Measurements from ENCODE around the gene TFPT. TPM values are rescaled to one million over a fixed set of nuclear protein-coding genes. Genes with fewer than 3 reads are reported as not detected.

Gene TFPT
- total and polyA plus RNA-seq, 2 of the 13 experiments (the other 11 are each of a cell fraction or from before 2014, with no cell fraction given): 8.4 to 10.7 TPM

DNA sequence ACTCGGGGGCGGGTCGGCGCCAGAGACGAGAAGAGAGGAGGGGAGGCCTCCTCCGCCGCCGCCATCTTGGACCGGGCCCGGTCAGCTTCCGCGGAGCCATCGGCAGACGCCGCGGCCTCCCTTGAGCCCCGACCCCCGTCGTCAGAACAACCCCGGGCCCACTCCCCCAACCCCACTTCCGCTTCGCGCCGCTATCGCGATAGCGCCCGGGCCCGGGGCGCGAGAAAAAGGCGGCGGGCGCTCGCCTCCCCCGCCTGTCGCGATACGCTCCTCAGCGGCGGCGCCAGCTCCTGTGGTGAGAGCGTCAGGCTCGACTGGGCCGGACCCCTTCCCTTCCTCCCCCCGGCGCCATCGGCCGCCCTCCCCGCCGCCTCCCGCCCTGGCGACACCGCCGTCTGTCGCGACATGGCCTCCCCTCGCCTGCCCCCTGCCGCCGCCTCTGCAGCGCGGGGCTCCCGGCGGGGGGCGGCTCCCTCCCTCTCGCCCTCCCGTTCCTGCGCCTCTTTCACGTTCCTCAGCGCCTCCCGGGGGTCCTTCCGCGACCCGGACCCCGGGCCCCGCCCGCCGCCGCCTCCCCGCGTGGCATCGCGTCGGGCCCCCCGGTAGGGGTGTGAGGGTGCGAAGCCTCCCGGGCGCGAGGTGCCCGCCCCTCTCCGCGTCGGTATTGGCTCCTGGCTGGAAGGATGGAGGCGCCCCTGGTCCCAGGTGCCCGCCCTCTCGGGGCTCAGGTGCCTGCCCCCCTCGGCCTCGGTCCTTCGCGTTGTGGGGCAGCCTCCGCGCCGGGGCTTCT lies 22.4 kb upstream of the TFPT start, which contains the start of gene CNOT3 (continued):
- TF ChIP-seq, protein P1, sequence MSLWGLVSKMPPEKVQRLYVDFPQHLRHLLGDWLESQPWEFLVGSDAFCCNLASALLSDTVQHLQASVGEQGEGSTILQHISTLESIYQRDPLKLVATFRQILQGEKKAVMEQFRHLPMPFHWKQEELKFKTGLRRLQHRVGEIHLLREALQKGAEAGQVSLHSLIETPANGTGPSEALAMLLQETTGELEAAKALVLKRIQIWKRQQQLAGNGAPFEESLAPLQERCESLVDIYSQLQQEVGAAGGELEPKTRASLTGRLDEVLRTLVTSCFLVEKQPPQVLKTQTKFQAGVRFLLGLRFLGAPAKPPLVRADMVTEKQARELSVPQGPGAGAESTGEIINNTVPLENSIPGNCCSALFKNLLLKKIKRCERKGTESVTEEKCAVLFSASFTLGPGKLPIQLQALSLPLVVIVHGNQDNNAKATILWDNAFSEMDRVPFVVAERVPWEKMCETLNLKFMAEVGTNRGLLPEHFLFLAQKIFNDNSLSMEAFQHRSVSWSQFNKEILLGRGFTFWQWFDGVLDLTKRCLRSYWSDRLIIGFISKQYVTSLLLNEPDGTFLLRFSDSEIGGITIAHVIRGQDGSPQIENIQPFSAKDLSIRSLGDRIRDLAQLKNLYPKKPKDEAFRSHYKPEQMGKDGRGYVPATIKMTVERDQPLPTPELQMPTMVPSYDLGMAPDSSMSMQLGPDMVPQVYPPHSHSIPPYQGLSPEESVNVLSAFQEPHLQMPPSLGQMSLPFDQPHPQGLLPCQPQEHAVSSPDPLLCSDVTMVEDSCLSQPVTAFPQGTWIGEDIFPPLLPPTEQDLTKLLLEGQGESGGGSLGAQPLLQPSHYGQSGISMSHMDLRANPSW (CRISPR knock-in tag; IDR thresholded peaks at IDR 0.05; ENCODE audit: borderline replicate concordance): no peak
- TF ChIP-seq ZNF549 (CRISPR knock-in tag; IDR thresholded peaks at IDR 0.05): no peak
- peak; percentile 57; the same call in 1 of the 2 replicates for TF ChIP-seq RFXAP (CRISPR knock-in tag; IDR thresholded peaks at IDR 0.05; ENCODE audit: borderline replicate concordance)
- no peak for TF ChIP-seq HOXA7 (CRISPR knock-in tag; IDR thresholded peaks at IDR 0.05)
- TF ChIP-seq ZNF746 (CRISPR knock-in tag; IDR thresholded peaks at IDR 0.05): no peak; the same call in 1 of the 2 replicates
- TF ChIP-seq MZF1 (CRISPR knock-in tag; IDR thresholded peaks at IDR 0.05; ENCODE audit: borderline replicate concordance): no peak
- no peak for TF ChIP-seq CHD4 (IDR thresholded peaks at IDR 0.05; ENCODE audit: borderline replicate concordance, low read length)
- TF ChIP-seq, protein P2, sequence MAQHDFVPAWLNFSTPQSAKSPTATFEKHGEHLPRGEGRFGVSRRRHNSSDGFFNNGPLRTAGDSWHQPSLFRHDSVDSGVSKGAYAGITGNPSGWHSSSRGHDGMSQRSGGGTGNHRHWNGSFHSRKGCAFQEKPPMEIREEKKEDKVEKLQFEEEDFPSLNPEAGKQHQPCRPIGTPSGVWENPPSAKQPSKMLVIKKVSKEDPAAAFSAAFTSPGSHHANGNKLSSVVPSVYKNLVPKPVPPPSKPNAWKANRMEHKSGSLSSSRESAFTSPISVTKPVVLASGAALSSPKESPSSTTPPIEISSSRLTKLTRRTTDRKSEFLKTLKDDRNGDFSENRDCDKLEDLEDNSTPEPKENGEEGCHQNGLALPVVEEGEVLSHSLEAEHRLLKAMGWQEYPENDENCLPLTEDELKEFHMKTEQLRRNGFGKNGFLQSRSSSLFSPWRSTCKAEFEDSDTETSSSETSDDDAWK (CRISPR knock-in tag; IDR thresholded peaks at IDR 0.05): no peak
- TF ChIP-seq POLR2AphosphoS2 (IDR thresholded peaks at IDR 0.05; ENCODE audit: low read depth, low read length): no peak
- TF ChIP-seq, protein P3, sequence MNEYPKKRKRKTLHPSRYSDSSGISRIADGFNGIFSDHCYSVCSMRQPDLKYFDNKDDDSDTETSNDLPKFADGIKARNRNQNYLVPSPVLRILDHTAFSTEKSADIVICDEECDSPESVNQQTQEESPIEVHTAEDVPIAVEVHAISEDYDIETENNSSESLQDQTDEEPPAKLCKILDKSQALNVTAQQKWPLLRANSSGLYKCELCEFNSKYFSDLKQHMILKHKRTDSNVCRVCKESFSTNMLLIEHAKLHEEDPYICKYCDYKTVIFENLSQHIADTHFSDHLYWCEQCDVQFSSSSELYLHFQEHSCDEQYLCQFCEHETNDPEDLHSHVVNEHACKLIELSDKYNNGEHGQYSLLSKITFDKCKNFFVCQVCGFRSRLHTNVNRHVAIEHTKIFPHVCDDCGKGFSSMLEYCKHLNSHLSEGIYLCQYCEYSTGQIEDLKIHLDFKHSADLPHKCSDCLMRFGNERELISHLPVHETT (CRISPR knock-in tag; conservative IDR thresholded peaks at IDR 0.05): no peak; the same call in 1 of the 2 replicates
- TF ChIP-seq NFRKB (IDR thresholded peaks at IDR 0.05): peak; percentile 89
- TF ChIP-seq ZNF510 (CRISPR knock-in tag; IDR thresholded peaks at IDR 0.05; ENCODE audit: low read depth): no peak
- TF ChIP-seq ZNF678 (CRISPR knock-in tag; IDR thresholded peaks at IDR 0.05): no peak
- TF ChIP-seq, protein P4, sequence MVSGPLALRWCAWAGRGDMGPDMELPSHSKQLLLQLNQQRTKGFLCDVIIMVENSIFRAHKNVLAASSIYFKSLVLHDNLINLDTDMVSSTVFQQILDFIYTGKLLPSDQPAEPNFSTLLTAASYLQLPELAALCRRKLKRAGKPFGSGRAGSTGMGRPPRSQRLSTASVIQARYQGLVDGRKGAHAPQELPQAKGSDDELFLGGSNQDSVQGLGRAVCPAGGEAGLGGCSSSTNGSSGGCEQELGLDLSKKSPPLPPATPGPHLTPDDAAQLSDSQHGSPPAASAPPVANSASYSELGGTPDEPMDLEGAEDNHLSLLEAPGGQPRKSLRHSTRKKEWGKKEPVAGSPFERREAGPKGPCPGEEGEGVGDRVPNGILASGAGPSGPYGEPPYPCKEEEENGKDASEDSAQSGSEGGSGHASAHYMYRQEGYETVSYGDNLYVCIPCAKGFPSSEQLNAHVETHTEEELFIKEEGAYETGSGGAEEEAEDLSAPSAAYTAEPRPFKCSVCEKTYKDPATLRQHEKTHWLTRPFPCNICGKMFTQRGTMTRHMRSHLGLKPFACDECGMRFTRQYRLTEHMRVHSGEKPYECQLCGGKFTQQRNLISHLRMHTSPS (CRISPR knock-in tag; IDR thresholded peaks at IDR 0.05; ENCODE audit: low read depth): no peak
- TF ChIP-seq ZNF660 (CRISPR knock-in tag; IDR thresholded peaks at IDR 0.05; ENCODE audit: borderline replicate concordance, low read depth): no peak
- TF ChIP-seq, protein P5, sequence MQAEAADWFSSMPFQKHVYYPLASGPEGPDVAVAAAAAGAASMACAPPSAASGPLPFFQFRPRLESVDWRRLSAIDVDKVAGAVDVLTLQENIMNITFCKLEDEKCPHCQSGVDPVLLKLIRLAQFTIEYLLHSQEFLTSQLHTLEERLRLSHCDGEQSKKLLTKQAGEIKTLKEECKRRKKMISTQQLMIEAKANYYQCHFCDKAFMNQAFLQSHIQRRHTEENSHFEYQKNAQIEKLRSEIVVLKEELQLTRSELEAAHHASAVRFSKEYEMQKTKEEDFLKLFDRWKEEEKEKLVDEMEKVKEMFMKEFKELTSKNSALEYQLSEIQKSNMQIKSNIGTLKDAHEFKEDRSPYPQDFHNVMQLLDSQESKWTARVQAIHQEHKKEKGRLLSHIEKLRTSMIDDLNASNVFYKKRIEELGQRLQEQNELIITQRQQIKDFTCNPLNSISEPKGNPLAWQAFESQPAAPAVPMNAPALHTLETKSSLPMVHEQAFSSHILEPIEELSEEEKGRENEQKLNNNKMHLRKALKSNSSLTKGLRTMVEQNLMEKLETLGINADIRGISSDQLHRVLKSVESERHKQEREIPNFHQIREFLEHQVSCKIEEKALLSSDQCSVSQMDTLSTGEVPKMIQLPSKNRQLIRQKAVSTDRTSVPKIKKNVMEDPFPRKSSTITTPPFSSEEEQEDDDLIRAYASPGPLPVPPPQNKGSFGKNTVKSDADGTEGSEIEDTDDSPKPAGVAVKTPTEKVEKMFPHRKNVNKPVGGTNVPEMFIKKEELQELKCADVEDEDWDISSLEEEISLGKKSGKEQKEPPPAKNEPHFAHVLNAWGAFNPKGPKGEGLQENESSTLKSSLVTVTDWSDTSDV (CRISPR knock-in tag; IDR thresholded peaks at IDR 0.05): no peak
- TF ChIP-seq MAF1 (CRISPR knock-in tag; IDR thresholded peaks at IDR 0.05; ENCODE audit: borderline replicate concordance): no peak
- TF ChIP-seq ERF (CRISPR knock-in tag; IDR thresholded peaks at IDR 0.05): peak; percentile 43
- no peak for TF ChIP-seq REL (CRISPR knock-in tag; conservative IDR thresholded peaks at IDR 0.05)
- no peak for TF ChIP-seq HMG20B (CRISPR knock-in tag; conservative IDR thresholded peaks at IDR 0.05)
